ENCODE data around the gene FOXP4. TPM values are rescaled to one million over a fixed set of nuclear protein-coding genes. Genes with fewer than 3 reads are reported as not detected.
"Not testable (repeated sequence)": the region's sequence is repeated elsewhere in the genome, so short reads cannot be mapped to it uniquely, and the experiment has no call there.

Gene FOXP4
- total RNA-seq, 1 experiment from 2014 or later, result 2.7 TPM

DNA sequence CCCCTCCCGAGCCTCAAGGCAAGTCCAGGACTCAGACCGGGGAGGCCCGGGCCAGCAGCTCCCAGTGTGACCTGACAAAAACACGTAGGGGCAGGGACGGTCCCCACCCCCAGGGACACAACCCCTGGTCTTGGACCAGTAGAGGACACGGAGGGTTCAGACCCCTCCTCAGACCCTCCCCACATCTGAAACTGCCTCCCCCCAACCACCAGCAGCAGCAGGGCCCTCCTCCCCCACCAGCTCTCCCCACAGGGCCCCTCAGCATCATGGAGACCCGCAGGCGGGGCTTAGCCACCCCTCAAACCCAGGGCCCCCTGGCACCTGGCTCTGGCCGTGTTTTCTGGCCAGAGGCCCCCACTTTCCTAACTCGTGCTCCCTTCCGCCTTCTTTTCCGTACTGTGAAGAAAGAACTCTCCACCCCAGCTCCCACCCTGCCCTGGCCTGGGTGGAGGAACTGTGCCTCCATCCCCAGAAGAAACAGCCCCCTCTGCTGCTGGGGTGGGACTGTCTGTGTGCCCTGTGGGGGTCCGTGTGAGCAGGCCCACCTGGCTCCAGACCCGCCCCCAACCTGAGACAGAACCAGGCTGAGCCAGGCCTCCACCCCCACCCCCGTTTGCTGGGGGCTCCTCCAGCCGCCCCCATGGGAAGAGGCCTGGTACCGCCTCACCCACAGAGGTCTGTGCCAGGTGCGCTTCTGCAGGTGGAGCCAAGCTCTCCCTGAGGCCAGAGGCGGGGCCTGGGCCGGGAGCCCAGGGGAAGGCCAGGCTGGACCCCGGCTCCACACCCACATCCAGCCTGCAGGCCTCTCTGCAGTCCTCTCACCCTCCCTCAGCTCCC, 53.1 kb downstream of the FOXP4 start:
- DNase-seq (ENCODE audit: low spot score), result no peak

DNA sequence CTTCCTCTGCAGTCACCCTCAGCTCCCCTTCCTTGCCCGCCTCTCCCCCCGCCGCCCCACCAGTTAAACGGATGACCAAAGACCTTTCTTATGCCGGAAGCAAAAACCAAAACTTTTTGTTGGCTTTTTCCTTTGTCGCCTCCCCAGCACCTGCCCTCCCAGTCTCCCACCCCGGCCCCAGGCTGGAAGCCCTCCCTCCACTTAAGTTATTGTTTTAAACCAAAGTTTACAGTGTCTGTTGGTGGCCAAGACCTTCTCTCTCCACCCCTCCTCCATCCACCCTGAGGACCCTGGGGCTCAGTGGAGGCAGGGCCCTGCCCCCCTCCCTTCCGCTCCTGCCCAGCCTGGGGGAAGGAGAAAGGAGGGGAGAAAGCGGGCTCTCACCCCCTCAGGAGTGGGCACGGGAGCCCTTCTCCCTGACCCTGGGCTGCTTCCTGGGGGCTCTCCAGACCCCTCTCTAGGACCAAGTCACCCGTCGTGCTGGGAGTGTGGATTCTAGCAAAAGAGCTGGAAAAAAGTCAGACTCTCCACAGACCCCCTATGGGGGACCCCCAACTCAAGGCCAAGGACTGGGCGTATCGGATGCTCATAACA, 53.8 kb downstream of the FOXP4 start:
- DNase-seq (ENCODE audit: low spot score), result no peak

DNA sequence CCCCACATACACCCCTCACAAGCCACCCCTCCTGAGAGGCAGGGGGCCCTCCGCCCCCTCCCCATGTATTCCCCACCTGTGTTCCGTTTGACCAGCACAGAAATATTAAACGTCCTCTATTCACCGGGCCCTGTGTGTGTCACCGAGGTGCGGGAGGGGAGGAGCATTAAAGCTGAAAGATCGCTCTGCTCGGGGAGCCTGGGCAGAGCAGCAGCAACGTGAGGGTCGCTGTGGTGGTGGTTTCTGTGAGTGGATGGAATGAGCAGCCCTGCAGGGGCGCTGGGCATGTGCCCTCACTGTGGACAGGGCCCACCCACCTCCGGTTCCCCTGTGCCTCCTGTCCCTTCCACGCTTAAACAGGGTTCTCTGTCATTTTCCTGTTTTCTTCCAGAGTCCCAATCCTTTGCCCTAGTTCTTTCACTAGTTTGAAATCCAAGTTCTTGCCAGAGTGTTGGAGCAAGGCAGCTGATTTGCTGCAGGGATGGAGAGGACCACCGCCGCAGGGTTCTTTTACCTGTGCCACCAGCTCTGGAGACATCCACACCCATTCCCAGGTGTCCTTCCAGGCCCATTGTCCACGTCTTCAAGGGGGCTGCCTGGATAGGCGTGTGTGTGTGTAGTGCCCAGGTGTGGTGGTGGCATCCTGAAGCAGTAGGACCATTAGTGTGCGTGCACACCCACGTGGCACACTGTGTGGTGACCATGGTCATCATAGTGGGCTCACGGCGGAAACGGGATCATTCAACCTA, 54.5 kb downstream of the FOXP4 start:
- no peak for DNase-seq (ENCODE audit: low spot score)

DNA sequence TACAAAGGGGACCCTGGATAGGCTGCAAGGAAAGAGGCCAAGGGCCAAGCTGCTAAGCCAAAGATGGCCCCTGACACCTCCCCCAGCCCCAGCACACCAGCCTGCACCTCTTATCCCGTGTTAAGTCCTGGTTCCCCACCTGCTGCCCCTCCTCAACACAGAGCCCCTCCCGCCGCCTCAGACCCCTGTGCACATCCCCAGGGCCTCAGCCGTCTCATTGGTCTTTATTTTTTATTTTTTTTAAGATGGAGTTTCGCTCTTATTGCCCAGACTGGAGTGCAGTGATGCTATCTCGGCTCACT, 55.0 kb downstream of the FOXP4 start:
- DNase-seq (ENCODE audit: low spot score), result no peak

DNA sequence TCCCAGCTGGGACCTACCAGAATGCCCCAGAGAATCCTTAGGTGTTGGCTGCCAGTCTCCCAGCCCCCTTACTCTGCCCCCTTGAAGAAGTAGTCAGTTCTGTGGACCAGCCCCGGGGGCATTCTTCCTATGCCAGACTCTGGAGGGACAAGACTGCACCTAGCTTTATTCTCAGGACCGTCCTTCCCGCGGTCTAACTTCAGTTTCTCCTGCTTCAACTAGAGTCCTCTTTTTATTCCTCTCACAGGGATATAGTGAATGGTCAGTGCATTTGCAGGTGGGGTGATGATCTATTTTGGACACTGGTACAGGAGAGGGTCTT, 56.2 kb downstream of the FOXP4 start:
- no peak for DNase-seq (ENCODE audit: low spot score)

DNA sequence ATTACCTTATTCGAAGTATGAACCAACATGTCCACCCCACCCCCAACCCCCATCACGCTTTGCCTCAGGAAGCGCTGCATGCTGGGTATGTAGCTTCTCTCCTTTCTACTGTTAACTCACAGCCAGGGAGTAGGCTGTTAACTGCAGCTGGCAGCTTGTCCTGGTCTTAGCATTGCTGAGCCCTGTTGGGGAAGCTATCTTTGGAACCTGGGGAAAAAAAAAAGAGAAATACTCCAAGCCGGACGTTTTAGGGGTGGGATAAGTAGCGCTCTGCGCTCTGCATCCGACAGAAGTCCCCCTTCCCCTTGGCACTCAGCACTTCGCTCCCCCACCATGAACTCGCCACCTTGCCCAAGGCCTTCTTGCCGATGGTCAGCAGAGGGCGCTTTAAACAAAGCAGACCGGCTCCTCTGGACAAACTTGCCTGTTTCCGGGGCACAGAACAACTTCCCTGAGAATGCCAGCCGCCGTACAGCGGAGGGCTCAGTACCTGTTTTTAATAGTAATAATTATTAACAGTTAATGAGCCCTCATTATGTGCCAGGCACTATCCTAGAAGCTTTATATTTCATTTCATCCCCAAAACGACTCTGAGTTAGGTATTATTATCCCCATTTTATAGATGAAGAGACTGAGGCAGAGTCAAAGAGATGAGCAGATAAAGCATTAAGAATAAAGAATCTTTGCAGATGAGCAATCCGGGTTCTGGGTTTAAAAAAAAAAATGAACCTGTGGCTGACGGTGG, 56.9 kb downstream of the FOXP4 start:
- DNase-seq (ENCODE audit: low spot score), result peak; percentile 85

DNA sequence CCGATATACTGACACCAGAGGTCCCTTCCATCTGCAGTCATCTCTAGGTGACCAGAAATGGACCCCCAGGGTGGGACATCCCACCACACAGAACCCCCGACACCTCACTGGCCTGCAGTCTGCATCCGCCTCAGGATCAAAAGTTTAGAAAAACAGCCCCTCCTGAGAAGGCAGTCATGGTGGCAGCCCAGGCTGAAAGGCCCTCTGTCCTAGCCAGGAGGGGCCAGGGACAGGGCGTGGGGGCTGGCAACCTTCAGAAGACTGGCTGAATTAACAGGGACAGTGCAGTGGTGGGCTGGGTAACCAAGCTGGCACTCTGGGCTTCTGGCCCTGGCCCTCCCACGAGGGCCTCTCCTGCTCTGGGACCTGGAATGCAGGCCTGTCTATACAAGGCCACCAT, 57.8 kb downstream of the FOXP4 start:
- DNase-seq (ENCODE audit: low spot score), result no peak

DNA sequence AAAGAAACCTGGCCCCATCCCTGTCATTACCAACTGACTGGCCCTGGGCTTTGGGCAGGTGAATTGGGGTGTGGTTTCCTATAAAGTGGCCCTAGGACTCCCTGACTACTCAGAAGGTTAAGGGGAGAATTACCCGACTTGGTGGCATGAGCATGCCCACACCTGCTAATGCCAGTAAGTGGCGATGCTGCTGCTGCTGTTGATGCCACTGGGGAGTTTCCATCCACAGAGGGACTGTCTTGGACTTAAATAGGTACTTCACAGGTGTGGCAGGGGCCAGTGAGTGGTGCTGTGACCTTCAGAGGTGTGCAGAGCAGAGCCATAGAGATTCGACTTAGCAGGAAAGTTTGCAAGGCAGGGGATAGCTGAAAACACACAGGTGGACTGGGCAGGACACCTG, 59.5 kb downstream of the FOXP4 start:
- no peak for DNase-seq (ENCODE audit: low spot score)

DNA sequence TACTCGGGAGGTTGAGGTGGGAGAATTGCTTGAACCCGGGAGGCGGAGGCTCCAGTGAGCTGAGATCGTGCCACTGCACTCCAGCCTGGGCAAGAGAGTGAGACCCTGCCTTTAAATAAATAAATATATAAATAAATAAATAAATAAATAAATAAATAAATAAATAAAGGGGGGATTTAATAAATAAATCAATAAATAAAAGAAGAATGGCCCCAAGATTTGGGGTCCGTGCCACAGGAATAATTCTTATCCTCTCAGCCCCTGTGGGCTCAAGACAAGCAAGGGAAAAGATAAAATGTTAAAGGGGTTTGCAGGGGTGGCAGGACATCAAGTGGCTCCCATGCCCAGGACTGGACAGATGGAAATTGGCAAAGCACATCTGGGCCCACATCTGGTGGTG, 60.9 kb downstream of the FOXP4 start:
- DNase-seq (ENCODE audit: low spot score), result no peak

DNA sequence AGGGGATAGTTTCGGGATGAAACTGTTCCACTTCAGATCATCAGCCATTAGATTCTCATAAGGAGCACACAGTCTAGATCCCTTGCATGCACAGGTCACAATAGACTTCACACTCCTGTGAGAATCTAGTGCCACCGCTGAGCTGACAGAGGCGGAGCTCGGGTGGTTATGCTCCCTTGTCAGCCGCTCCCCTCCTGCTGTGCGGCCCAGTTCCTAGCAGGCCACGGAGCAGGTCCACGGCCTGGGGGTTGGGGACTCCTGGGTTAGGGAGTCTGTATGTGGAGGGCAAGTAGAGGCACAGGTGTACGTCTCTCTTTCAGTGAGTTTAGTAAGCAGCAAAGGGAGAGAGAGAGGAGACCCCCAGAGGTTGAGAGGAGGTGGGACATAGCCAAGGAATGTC, 61.6 kb downstream of the FOXP4 start:
- DNase-seq (ENCODE audit: low spot score), result no peak

DNA sequence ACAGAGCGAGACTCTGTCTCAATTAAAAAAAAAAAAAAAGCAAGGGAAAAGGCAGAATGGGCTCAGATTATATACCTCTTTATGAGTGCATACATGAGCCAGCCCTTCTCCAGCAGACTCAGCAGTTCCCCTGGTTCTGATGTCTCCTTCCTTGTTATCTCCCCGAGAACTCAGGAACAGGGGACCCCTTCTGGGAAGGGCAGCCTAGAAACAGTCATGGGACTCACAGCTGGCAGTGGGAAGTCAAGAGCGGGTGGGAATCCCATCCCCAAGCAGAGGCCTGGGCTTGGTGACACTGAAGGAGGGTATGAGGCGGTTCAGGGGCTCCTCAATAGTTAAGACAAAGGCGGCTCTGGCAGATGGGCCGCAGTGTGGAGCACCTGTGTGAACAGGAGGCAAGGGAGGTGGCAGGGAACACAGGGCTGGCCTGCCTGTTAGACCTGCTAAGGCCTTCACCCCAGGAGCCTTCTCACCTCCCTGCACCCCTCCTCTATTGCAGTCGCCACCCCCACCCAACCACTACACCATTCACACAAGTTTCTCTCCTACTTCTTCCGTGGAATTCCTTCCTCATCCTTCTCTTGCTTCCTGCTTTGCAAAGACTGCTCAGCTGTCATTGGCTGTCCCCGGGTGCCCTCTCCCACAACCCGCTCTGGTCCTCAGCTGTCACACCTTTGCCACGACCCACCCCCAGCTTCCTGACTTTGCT, 62.4 kb downstream of the FOXP4 start:
- no peak for DNase-seq (ENCODE audit: low spot score)

DNA sequence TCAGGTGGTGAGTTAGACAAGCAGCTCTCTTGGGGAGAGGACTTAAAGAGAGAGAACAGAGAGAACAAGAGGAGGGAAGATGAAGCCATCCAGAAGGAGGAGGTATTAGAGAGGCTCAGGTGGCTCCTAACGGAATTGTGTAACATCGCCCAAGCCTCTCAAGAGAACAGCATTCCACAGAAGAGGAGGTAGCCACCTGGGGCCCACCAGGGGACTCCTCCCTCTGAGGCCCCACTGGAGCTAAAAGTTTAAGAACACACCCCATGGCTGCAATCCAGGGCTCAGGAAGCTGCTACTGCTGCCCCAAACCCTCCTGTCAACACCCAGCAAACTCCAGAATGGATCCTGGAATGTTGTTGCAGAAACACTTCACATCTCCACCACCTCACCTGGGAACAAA, 68.5 kb downstream of the FOXP4 start:
- DNase-seq (ENCODE audit: low spot score), result no peak

DNA sequence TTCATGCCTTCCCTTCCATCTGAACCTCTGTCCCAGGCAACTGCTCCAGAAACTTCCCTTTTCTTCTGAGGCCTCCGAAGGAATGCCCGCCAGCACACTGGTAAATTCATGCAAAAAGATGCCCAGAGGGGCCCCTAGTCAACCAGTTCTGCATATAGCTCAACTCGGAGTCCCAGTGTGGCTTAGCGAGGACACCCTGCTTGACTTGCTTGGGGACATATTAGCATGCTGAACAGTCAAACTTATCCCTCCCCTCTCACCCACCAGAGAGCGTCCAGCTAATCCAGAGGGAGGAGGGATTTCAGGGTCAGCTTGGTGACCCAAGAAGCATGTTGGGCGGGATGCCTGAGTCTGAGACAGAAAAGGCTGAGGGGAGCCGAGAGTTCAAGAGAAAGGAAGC, 69.1 kb downstream of the FOXP4 start:
- no peak for DNase-seq (ENCODE audit: low spot score)

DNA sequence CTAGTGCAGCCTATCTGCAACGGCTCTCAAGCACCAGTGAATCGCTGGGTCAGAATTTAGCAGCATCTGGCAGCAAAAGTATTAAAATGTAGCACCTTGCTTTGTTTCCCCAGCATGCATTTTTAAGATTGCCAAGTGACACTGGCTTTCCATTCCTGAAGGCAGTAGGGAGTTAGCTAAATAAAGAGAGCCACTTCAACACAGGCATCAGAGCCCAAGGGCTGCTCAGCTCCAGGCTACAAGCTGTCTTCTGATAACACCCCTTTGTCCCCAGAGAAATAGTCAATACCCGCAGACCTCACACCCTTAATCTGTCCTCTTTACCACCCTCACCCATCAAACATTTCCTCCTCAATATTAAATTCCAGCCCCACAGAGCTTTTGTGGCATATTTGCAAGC, 72.4 kb downstream of the FOXP4 start:
- no peak for DNase-seq (ENCODE audit: low spot score)

DNA sequence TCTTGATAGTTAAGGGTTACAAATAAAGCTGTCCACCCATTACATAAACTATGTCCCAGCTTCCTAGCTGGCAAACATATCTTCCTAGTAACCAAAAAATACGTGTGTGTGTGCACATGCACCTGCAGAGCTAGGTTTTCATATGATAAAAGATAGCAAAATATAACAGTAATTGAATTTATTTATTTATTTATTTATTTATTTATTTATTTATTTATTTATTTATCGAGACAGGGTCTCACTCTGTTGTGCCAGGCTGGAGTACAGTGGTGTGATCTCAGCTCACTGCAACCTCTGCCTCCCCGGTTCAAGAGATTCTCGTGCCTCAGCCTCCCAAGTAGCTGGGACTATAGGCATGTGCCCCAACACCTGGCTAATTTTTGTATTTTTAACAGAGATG, 73.0 kb downstream of the FOXP4 start:
- DNase-seq (ENCODE audit: low spot score), result not testable (repeated sequence)

DNA sequence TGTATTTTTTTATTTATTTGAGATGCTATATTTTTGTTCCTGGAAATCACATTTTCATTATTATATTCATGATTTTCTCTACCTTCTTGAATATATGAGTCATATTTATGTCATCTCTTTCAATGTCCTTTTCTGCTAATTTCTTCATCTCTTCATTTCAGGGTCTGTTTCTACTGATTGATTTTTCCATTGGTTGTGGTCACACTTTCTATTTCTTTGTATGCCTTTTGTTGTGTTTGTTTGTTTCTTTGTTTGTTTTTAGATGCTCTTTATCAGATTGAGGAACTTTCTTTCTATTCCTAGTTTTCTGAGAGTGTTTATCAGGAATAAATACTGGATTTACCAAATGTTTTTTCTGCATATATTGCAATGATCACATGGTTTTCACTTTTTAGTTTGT, 75.2 kb downstream of the FOXP4 start:
- DNase-seq (ENCODE audit: low spot score), result no peak

DNA sequence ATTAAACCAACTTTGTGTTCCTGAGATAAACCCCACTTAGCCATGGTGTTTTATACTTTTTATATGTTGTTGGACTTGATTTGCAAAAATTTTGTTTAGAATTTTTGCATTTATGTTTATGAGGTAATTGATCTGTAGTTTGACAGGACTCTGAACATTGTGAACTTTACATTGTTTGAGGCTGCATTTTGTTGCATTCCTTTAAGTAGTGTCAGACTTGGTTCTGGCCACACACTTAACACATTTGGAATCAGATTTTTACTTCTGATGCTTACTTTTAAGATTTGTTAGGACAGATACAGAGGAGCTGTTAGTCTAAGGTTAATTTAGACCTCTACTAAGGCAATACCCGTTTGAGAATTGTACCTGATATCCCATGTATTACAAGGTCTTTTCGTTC, 75.6 kb downstream of the FOXP4 start:
- DNase-seq (ENCODE audit: low spot score), result no peak

DNA sequence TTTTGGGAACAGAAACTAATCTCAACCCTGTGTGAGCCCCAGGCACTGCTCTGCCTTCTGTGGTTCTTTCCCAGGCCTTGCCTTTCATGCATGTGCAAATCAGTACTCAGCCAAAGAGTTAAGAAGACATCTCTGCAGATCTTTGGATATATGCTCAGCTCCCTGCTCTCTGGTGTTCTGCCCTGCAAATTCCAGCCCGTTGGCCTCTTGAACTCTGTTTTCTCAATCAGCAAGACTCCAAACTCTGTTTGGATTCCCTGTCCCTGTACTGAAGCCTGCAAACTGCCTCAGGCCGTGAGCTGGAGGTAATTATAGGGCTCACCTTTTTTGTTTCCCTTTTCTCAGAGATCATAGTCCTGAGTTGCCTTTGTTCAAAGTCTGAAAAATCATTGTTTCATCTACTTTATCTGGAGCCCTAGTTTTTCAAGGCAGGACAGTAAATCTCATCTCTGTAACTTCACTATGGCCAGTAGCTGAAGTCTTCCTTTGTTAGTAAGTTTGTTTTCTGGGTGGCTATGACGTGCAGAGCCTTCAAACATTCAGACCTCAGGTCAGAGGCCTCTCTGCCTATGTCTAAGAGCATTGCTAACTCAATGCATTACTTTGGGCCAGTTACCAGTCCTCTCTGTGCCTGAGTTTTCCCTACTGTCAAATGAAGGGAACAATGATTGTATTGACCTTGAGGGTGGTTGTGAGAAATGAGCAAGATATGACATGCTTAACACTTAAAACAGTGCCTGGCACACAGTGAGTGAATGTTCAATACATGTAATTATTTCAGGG, 76.2 kb downstream of the FOXP4 start:
- no peak for DNase-seq (ENCODE audit: low spot score)

DNA sequence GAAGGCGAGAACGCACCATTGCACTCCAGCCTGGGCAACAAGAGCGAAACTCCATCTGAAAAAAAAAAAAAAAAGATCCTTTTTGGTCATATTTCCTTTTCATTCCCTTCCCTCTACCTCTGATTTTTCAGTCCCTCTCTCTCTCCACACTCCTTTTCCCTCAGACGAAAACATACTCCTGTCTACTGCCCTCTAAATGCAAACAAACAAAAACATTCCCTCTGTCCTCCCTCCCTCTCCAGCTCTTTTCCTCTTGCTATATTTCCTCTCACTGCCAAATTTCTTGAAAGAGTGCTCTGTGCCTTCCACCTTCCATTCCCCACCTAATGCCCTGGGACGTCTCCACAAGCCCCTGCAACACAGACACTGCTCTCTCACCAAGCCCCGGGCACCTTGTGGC, 77.1 kb downstream of the FOXP4 start:
- no peak for DNase-seq (ENCODE audit: low spot score)

DNA sequence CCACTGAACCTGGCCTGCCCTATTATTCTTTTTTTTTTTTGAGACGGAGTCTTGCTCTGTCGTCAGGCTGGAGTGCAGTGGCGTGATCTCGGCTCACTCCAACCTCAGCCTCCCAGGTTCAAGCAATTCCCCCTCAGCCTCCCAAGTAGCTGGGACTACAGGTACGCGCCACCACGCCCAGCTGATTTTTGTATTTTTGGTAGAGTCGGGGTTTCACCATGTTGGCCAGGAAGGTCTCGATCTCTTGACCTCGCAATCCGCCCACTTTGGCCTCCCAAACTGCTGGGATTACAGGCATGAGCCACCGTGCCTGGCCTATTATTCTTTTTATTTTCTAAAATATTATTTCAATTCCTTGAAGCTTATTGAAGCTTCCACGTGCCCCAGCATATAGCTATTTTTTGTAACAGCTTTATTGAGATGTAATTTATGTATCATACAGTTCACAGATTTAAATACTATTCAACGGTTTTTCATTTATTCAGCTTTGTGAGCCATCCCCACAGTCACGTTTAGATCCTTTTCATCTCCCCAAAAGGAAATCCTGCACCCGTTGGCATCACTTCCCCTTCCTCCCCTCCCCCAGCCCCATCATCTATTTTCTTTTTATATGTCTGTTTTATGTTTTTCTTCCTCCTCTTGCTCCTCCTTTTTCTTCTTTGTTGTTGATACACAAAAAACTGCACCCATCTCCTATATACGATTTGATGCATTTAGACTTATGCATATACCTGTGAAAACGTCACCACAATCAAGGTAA, 78.6 kb downstream of the FOXP4 start:
- no peak for DNase-seq (ENCODE audit: low spot score)

Data from H4 (cell line).